Activated naive CD4-positive, alpha-beta T cell (primary cell): ENCODE results near the gene HCLS1.
"Not testable (repeated sequence)": the region's sequence is repeated elsewhere in the genome, so short reads cannot be mapped to it uniquely, and the experiment has no call there.

Experiments used
- DNase-seq, 4 experiments: peaks; one replicate each; lab custom pipeline; 2025; lab: John Stamatoyannopoulos, UW

HCLS1 gene

GRCh38 chr3:121595765-121596406 is 64.8 kb downstream of the HCLS1 start:
- no peak for DNase-seq

GRCh38 chr3:121594850-121595249 is 65.9 kb downstream of the HCLS1 start:
- DNase-seq: no peak

GRCh38 chr3:121593806-121594205 is 66.9 kb downstream of the HCLS1 start:
- not testable (repeated sequence) for DNase-seq

GRCh38 chr3:121592856-121593702 is 67.6 kb downstream of the HCLS1 start, which contains the start of gene FBXO40:
FBXO40 (plus strand) TSS chr3:121593379; CDS start chr3:121620576, 27,197 bp downstream.
- no peak for DNase-seq

- DNase-seq: no peak
Measured at GRCh38 chr3:121584418-121584817, 76.3 kb downstream of the HCLS1 start.

- no peak for DNase-seq
Measured at GRCh38 chr3:121581691-121582090, 79.0 kb downstream of the HCLS1 start.
